MM.1S (cell line): ENCODE measurements around the gene FLT1.

Experiments used
- DNase-seq: peaks from one replicate; pipeline ENCODE4 v3.0.0-alpha.2; 2015
- H2AFZ ChIP-seq: fragments of 300-600 bp; sonication (generic); 2 replicates; pipeline ENCODE4 v1.6.0; 2016; ENCODE audit warnings: antibody characterized with exemption, low read length
- H3F3A ChIP-seq: fragments of 300-600 bp; sonication (generic); 2 replicates; pipeline ENCODE4 v1.6.1; 2016; ENCODE audit warnings: mild to moderate bottlenecking, antibody characterized with exemption, low read length, moderate library complexity, mixed read lengths; ENCODE audit not compliant: insufficient read depth
- H3K27ac ChIP-seq: fragments of 300-600 bp; sonication (generic); 2 replicates; pipeline ENCODE4 v1.5.1; 2016; ENCODE audit warnings: mild to moderate bottlenecking, low read length
- H3K27me3 ChIP-seq: fragments of 300-600 bp; sonication (generic); replicated peaks from 2 replicates; pipeline ENCODE4 v1.6.0; 2016; ENCODE audit warnings: low read length; ENCODE audit not compliant: insufficient read depth
- H3K36me3 ChIP-seq: fragments of 300-600 bp; sonication (generic); replicated peaks from 2 replicates; pipeline ENCODE4 v1.6.1; 2016; ENCODE audit warnings: mild to moderate bottlenecking, low read length, mixed read lengths; ENCODE audit not compliant: insufficient read depth
- H3K4me1 ChIP-seq: fragments of 300-600 bp; sonication (generic); 2 replicates; pipeline ENCODE4 v1.6.1; 2016; ENCODE audit warnings: low read length, mixed read lengths
- H3K4me2 ChIP-seq: fragments of 300-600 bp; sonication (generic); 2 replicates; pipeline ENCODE4 v1.6.0; 2016; ENCODE audit warnings: low read depth, low read length
- H3K4me3 ChIP-seq: fragments of 300-600 bp; sonication (generic); 2 replicates; pipeline ENCODE4 v1.5.1; 2016; ENCODE audit warnings: low read length, mixed read lengths
- H3K79me2 ChIP-seq: fragments of 300-600 bp; sonication (generic); 2 replicates; pipeline ENCODE4 v1.6.1; 2016; ENCODE audit warnings: mixed run types, low read length, mixed read lengths
- H3K9ac ChIP-seq: fragments of 300-600 bp; sonication (generic); 2 replicates; pipeline ENCODE4 v1.6.1; 2016; ENCODE audit warnings: low read length, mixed read lengths
- H3K9me2 ChIP-seq: fragments of 300-600 bp; sonication (generic); replicated peaks from 2 replicates; pipeline ENCODE4 v1.6.1; 2016; ENCODE audit warnings: mild to moderate bottlenecking, low read length, mixed read lengths; ENCODE audit not compliant: insufficient read depth
- H3K9me3 ChIP-seq: fragments of 300-600 bp; sonication (generic); replicated peaks from 2 replicates; pipeline ENCODE4 v1.6.1; 2016; ENCODE audit warnings: mild to moderate bottlenecking, low read length, mixed read lengths; ENCODE audit not compliant: insufficient read depth
- H4K20me1 ChIP-seq: fragments of 300-600 bp; sonication (generic); 2 replicates; pipeline ENCODE4 v1.6.1; 2016; ENCODE audit warnings: mild to moderate bottlenecking, low read length, moderate library complexity, mixed read lengths; ENCODE audit not compliant: insufficient read depth
- EZH2 ChIP-seq: fragments of 300-600 bp; sonication (generic); optimal IDR thresholded peaks from 2 replicates; pipeline ENCODE3; 2017; ENCODE audit warnings: low read depth, mild to moderate bottlenecking, antibody characterized with exemption, low read length, mixed read lengths
- EZH2phosphoT487 ChIP-seq: fragments of 300-600 bp; sonication (generic); IDR thresholded peaks from 2 replicates; pipeline ENCODE4 v1.6.1; 2018; ENCODE audit warnings: antibody characterized with exemption, low read length
- TF ChIP-seq, protein P1 (sequence below): fragments of 300-600 bp; sonication (generic); IDR thresholded peaks from 2 replicates; pipeline ENCODE4 v1.5.1; 2016; ENCODE audit warnings: antibody characterized with exemption, low read length, mixed read lengths

Gene FLT1

DNA sequence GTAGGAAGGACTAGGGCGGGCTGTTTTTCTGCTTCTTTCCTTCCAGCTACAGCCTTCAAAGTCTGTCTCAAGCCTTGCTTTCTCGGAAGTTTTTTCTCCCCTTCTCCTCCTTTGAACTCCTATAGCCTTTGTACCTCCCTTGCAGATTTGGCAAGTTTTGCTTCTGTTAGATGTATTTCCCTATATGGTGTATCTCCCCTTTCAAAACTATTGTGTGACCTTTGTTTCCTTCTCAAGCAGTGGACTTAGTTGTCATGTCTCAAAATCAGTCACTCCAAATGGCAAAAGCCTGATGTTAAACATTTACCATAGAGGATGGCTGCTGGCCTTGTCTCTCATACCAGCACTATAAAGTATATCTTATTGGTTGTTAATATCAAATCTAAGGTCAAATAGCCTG lies 152.7 kb downstream of the FLT1 start:
- no peak overlapping the region for H3K9ac ChIP-seq
- no peaks in the 10 kb centered on the region for H4K20me1 ChIP-seq
- no peaks in the 10 kb centered on the region for H3F3A ChIP-seq
- TF ChIP-seq EZH2: no peak
- TF ChIP-seq, protein P1, sequence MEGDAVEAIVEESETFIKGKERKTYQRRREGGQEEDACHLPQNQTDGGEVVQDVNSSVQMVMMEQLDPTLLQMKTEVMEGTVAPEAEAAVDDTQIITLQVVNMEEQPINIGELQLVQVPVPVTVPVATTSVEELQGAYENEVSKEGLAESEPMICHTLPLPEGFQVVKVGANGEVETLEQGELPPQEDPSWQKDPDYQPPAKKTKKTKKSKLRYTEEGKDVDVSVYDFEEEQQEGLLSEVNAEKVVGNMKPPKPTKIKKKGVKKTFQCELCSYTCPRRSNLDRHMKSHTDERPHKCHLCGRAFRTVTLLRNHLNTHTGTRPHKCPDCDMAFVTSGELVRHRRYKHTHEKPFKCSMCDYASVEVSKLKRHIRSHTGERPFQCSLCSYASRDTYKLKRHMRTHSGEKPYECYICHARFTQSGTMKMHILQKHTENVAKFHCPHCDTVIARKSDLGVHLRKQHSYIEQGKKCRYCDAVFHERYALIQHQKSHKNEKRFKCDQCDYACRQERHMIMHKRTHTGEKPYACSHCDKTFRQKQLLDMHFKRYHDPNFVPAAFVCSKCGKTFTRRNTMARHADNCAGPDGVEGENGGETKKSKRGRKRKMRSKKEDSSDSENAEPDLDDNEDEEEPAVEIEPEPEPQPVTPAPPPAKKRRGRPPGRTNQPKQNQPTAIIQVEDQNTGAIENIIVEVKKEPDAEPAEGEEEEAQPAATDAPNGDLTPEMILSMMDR: no peak
- no peak for TF ChIP-seq EZH2phosphoT487
- no peaks in the 10 kb centered on the region for H3K9me3 ChIP-seq
- no peak for DNase-seq
- H3K4me3 ChIP-seq: no peak overlapping the region
- H2AFZ ChIP-seq: no peak overlapping the region
- no peaks in the 10 kb centered on the region for H3K9me2 ChIP-seq
- no peaks in the 10 kb centered on the region for H3K4me1 ChIP-seq
- H3K27ac ChIP-seq: no peak overlapping the region
- no peaks in the 10 kb centered on the region for H3K27me3 ChIP-seq
- no peaks in the 10 kb centered on the region for H3K79me2 ChIP-seq
- no peak overlapping the region for H3K4me2 ChIP-seq
- no peaks in the 10 kb centered on the region for H3K36me3 ChIP-seq

DNA sequence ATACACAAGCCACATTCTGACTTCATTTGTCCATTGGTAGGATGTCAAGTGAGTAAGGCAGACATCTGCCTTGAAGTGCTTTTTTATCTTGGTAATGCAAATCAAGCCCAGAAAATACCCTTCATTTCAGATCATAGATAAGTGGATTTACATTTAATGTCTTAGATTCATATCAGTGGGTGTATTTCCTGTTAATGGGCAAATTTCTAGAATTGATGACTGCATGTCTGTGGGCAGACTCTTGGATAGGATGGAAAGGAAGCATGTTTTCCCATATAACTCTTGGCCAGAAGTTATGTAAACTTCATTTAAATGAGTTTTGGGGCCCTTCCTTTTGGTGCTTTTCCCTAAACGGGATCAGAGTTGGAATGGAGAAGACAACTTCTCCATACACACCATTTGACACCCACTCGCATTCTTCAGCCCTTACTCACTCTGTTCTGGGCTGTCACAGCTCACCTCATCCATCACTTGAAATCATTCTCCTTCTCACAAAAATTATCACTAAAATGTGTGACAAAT lies 154.6 kb downstream of the FLT1 start:
- Histone ChIP-seq H3K27ac (no peak overlapping the region), H3K9ac (no peak overlapping the region), H3F3A (no peaks in the 10 kb centered on the region), H3K4me1 (no peaks in the 10 kb centered on the region), H3K9me2 (no peaks in the 10 kb centered on the region), H3K79me2 (no peaks in the 10 kb centered on the region), H3K9me3 (no peaks in the 10 kb centered on the region), H4K20me1 (no peaks in the 10 kb centered on the region), H3K4me3 (no peak overlapping the region), H3K27me3 (no peaks in the 10 kb centered on the region), H2AFZ (no peak overlapping the region), H3K4me2 (no peak overlapping the region), H3K36me3 (no peaks in the 10 kb centered on the region)
- no peak for TF ChIP-seq EZH2phosphoT487
- TF ChIP-seq, protein P1: no peak
- no peak for TF ChIP-seq EZH2
- DNase-seq: no peak

DNA sequence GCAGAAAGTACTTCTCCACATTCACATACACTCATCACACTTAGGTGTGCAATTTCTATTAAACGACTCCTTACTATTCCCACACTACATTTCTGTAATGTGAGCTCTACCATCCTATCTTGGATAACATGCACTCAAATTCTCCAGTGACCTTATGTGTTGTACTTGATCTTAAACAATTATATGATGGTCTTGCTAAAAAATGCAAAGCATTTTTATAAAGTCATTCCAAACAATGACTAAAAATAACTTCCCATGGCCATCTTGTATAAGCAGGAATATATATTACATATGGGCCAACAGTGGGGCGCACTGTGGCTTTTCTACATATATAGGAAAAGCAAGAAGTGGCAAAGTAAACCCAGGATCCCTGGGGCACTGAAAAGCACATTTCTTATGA lies 155.5 kb downstream of the FLT1 start:
- Histone ChIP-seq H3K9me3 (no peaks in the 10 kb centered on the region), H3K79me2 (no peaks in the 10 kb centered on the region), H3F3A (no peaks in the 10 kb centered on the region), H2AFZ (no peak overlapping the region), H3K27me3 (no peaks in the 10 kb centered on the region), H3K4me2 (no peak overlapping the region), H3K9me2 (no peaks in the 10 kb centered on the region), H3K9ac (no peak overlapping the region), H3K36me3 (no peaks in the 10 kb centered on the region), H3K4me1 (no peaks in the 10 kb centered on the region), H3K27ac (no peak overlapping the region), H4K20me1 (no peaks in the 10 kb centered on the region), H3K4me3 (no peak overlapping the region)
- no peak for DNase-seq
- TF ChIP-seq, protein P1: no peak
- no peak for TF ChIP-seq EZH2phosphoT487
- no peak for TF ChIP-seq EZH2
